ENCODE measurements around the gene EFCAB7. TPM values are rescaled to one million over a fixed set of nuclear protein-coding genes. Genes with fewer than 3 reads are reported as not detected.

EFCAB7 gene
- polyA plus RNA-seq, 1 donor from 2014 or later = 7.2 TPM

DNA sequence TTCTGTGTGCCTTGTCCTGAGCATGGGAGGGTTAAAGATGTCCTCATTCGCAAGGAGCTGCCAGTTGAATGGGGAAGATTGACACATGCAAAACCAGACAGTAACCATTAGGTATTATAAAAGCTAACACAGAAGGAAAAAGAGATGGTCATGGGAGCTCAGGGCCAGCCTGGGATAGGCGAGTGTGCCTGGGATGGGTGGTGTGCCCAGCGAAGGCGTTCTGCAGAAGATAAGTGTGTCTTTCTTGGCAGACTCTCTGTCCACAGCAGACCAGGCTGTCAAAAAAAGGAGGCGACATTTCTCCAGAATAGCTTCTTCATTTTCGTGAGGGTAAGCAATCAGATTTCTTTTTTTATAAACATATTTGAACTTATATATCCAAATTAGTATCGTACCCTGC, 84.0 kb downstream of the EFCAB7 start:
- H3K27me3 Mint-ChIP-seq = no peaks in the 10 kb centered on the region
- H3K4me1 Mint-ChIP-seq = peaks cover 0 to 3% (median 2%) of the 10 kb centered on the region in 3 donors
- H3K27ac Mint-ChIP-seq = no peak overlapping the region
- no peaks in the 10 kb centered on the region for H3K9me3 Mint-ChIP-seq
- H3K36me3 Mint-ChIP-seq = no peaks in the 10 kb centered on the region
- no peak overlapping the region for H3K4me3 Mint-ChIP-seq

DNA sequence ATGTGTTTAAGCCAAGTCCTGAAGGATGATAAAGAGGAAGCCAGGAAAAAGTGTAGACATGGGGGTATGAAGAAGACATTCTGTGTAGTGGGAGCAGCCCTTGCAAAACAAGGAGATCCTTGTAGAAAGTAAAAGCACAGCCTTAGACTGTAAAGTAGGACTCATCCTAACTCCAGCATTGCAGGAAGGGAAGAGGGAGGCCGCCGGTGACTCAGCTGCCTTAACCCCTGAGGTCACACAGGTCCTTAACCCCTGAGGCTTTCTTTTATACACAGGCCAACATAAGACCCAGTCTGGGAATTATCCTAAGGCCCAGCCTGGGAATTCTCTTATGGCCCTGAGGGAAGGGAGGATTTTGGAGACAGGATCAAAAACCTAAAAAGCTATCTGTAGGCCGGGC, 87.9 kb downstream of the EFCAB7 start:
- H3K4me3 Mint-ChIP-seq = no peak overlapping the region
- H3K4me1 Mint-ChIP-seq = peaks cover 0 to 2% (median 1%) of the 10 kb centered on the region in 3 donors
- no peaks in the 10 kb centered on the region for H3K36me3 Mint-ChIP-seq
- H3K9me3 Mint-ChIP-seq = no peaks in the 10 kb centered on the region
- H3K27ac Mint-ChIP-seq = no peak overlapping the region
- H3K27me3 Mint-ChIP-seq = no peaks in the 10 kb centered on the region

GRCh38 chr1:63612564-63612963, 89.2 kb downstream of the EFCAB7 start:
- Mint-ChIP-seq H3K36me3 (no peaks in the 10 kb centered on the region), H3K4me3 (no peak overlapping the region), H3K27ac (no peak overlapping the region)

GRCh38 chr1:63612971-63613370, 89.6 kb downstream of the EFCAB7 start:
- peaks cover 2% of the 10 kb centered on the region for H3K36me3 Mint-ChIP-seq
- H3K4me3 Mint-ChIP-seq = no peak overlapping the region
- H3K4me1 Mint-ChIP-seq = peaks cover 0 to 2% (median 1%) of the 10 kb centered on the region in 3 donors
- no peaks in the 10 kb centered on the region for H3K27me3 Mint-ChIP-seq
- no peaks in the 10 kb centered on the region for H3K9me3 Mint-ChIP-seq
- H3K27ac Mint-ChIP-seq = no peak overlapping the region

More at GRCh38 chr1:63612564-63612963, 89.2 kb downstream of the EFCAB7 start:
- Mint-ChIP-seq H3K9me3 (no peaks in the 10 kb centered on the region), H3K4me1 (peaks cover 0 to 2% (median 1%) of the 10 kb centered on the region in 3 donors), H3K27me3 (no peaks in the 10 kb centered on the region)

DNA sequence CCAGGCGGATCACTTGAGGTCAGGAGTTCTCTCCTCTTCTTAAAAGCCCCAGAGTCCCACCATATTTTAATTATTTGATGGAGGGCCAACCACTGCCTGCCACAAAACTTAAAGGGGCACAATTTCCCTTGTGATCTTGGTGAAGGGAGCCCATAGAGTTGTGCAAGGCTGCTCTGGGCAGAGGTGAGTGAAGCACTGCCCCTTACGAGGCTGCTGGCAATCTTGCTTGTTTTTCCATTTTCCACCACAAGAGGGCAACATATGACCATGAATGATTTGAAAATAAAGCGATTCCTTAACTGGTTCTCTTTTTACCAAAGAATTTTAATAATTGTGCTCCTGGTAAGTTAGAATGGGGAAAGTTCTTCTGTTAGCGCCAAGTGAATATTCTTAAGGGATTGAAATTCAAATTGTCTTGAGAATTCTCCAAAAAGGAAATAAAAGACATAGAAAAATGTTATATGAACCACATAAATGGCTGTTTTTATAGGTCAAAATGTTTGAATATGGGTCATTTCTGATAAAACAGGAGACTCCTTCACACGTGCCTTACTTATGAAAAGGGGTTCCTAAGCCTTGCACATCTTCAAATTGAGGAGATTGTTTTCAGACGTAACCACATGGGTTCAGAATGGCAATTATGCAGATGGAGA, 92.6 kb downstream of the EFCAB7 start:
- peaks cover 2% of the 10 kb centered on the region for H3K36me3 Mint-ChIP-seq
- no peaks in the 10 kb centered on the region for H3K9me3 Mint-ChIP-seq
- no peak overlapping the region for H3K4me3 Mint-ChIP-seq
- peaks cover 0 to 3% (median 1%) of the 10 kb centered on the region in 3 donors for H3K4me1 Mint-ChIP-seq
- H3K27me3 Mint-ChIP-seq = no peaks in the 10 kb centered on the region
- no peak overlapping the region for H3K27ac Mint-ChIP-seq

DNA sequence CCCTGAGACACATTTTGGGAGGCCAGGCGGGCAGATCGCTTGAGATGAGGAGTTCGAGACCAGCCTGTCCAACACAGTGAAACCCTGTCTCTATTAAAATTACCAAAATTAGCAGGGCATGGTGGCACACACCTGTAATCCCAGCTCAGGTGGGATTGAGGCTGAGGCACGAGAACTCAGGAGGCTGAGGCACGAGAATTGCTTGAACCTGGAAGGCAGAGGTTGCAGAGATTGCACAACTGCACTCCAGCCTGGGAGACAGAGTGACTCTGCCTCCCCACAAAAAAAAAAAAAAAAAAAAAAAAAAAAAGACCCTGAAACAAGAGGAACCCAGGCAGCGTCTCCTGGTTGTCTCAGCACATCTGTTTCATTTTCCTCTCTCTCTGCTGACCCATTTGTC, 94.1 kb downstream of the EFCAB7 start:
- no peak overlapping the region for H3K4me3 Mint-ChIP-seq
- H3K36me3 Mint-ChIP-seq = peaks cover 3% of the 10 kb centered on the region
- H3K27me3 Mint-ChIP-seq = no peaks in the 10 kb centered on the region
- H3K4me1 Mint-ChIP-seq = peaks cover 0 to 3% (median 1%) of the 10 kb centered on the region in 3 donors
- no peaks in the 10 kb centered on the region for H3K9me3 Mint-ChIP-seq
- H3K27ac Mint-ChIP-seq = no peak overlapping the region

DNA sequence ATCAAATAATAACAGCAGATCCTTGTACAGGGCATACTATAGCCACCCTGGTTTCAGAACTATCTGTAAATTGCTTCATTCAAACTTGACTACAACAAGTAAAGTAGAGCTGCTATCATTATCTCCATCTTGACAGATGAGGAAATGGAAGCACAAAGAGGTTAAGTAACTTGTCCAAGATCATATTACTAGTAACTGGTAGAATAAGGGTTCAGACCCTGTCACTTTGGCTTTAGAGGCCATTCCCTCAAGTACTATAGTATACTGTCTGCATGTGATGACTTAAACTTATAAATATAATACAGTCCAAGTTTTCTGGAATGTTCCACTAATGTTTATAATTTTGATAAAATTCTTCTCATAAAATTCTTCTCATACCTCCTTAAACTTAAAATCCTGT, 94.7 kb downstream of the EFCAB7 start:
- peaks cover 0 to 3% (median 1%) of the 10 kb centered on the region in 3 donors for H3K4me1 Mint-ChIP-seq
- H3K36me3 Mint-ChIP-seq = peaks cover 4% of the 10 kb centered on the region
- H3K27ac Mint-ChIP-seq = no peak overlapping the region
- no peaks in the 10 kb centered on the region for H3K27me3 Mint-ChIP-seq
- no peaks in the 10 kb centered on the region for H3K9me3 Mint-ChIP-seq
- H3K4me3 Mint-ChIP-seq = no peak overlapping the region

DNA sequence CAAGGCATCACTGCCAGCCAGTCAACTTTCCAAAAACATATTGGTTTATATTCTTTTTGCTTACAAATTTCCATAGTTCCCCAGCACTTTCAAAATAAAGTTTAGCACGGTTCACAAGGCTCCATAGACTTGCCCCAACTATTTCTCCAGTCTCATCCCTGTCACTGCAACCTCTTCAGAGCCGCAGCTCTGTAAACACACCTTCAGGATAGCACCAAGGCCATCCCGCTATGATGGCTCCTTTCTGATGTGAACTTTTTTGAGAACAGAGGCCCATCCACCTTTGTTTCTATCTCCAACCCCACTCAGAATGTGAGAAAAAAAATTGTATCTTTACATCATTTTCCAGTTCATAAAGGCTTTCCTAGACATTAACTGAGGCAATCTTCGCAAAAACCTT, 96.2 kb downstream of the EFCAB7 start:
- Mint-ChIP-seq H3K4me1 (peaks cover 0 to 1% (median 1%) of the 10 kb centered on the region in 3 donors), H3K36me3 (peaks cover 4% of the 10 kb centered on the region), H3K27ac (no peak overlapping the region), H3K27me3 (no peaks in the 10 kb centered on the region), H3K9me3 (no peaks in the 10 kb centered on the region), H3K4me3 (no peak overlapping the region)

GRCh38 chr1:63620671-63621070, 97.3 kb downstream of the EFCAB7 start:
- H3K9me3 Mint-ChIP-seq = no peaks in the 10 kb centered on the region
- H3K36me3 Mint-ChIP-seq = peaks cover 4% of the 10 kb centered on the region
- peaks cover 0 to 1% (median 1%) of the 10 kb centered on the region in 3 donors for H3K4me1 Mint-ChIP-seq
- H3K27me3 Mint-ChIP-seq = no peaks in the 10 kb centered on the region
- no peak overlapping the region for H3K27ac Mint-ChIP-seq
- no peak overlapping the region for H3K4me3 Mint-ChIP-seq

GRCh38 chr1:63621075-63621474, 97.8 kb downstream of the EFCAB7 start:
- Mint-ChIP-seq H3K9me3 (no peaks in the 10 kb centered on the region), H3K4me1 (peaks cover 0 to 1% (median 0%) of the 10 kb centered on the region in 3 donors), H3K27ac (no peak overlapping the region), H3K36me3 (peaks cover 4% of the 10 kb centered on the region), H3K4me3 (no peak overlapping the region), H3K27me3 (no peaks in the 10 kb centered on the region)

DNA sequence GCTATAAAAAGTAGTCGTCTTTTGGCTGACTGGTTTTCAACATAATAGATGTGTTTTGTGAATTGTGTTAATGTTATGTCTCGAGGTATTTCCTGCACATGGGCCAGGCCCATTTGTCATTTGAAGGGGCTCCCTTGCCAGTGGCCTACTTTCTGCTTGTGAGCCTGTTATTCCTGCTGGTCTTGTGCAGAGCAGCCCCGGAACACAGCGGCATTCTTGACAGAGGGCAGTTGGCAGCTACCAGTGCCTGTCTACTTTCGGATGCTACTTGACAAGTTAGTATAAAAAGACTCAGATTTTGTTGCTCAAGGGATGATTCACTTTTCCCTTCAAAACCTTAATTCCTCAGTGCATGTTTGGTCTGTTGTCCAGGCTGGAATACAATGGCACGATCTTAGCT, 98.4 kb downstream of the EFCAB7 start:
- H3K27me3 Mint-ChIP-seq = no peaks in the 10 kb centered on the region

More for the DNA sequence above, 98.4 kb downstream of the EFCAB7 start:
- Mint-ChIP-seq H3K4me3 (no peak overlapping the region), H3K4me1 (peaks cover 0 to 1% (median 0%) of the 10 kb centered on the region in 3 donors), H3K9me3 (no peaks in the 10 kb centered on the region), H3K27ac (no peak overlapping the region), H3K36me3 (peaks cover 4% of the 10 kb centered on the region)

Other genes starting within 250 kb of the EFCAB7 start
- not detected for gene FOXD3, start 201.0 kb upstream of the EFCAB7 start, polyA plus RNA-seq
- 12.9 TPM for gene ALG6, start 155.9 kb upstream of the EFCAB7 start, polyA plus RNA-seq
- gene ITGB3BP, start 300 bp upstream of the EFCAB7 start, polyA plus RNA-seq = 30.3 TPM
- 24.7 TPM for gene PGM1, start 69.9 kb downstream of the EFCAB7 start, polyA plus RNA-seq